ENCODE measurements around the gene THNSL1. TPM values are rescaled to one million over a fixed set of nuclear protein-coding genes. Genes with fewer than 3 reads are reported as not detected.
A peak's percentile ranks its signal among the peaks of the same experiment; 100 is the strongest.

THNSL1 gene
- total RNA-seq, 1 donor: 2.9 TPM

DNA sequence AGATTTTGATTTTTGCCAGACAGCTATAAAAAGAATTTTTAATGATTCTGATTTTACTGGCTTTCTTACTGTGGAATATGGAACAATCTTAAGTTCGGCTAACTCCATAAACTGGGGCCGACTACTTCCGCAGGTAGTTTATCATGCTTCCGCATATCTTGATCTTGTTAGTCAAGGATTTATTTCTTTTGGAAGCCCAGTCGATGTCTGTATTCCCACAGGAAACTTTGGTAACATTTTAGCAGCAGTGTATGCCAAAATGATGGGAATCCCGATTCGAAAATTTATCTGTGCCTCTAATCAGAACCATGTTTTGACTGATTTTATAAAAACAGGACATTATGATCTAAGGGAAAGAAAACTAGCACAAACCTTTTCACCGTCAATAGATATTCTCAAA is 8.1 kb downstream of the THNSL1 start:
- DNase-seq (ENCODE audit: insufficient read length, low spot score, missing footprints): no peak
- H4K20me1 ChIP-seq (ENCODE audit: insufficient read depth, low read length): no peaks in the 10 kb centered on the region
- no peak overlapping the region for H3K27ac ChIP-seq (ENCODE audit: low read depth, low read length)
- H3K9me3 ChIP-seq (ENCODE audit: low read depth, low read length): no peaks in the 10 kb centered on the region
- H3K36me3 ChIP-seq (ENCODE audit: insufficient read depth, low read length): no peaks in the 10 kb centered on the region
- H3K4me1 ChIP-seq (ENCODE audit: insufficient read depth, low read length): peaks cover 15% of the 10 kb centered on the region
- H3K4me2 ChIP-seq (ENCODE audit: insufficient read depth, low read length): peak overlapping the region; percentile 25
- no peaks in the 10 kb centered on the region for H3K27me3 ChIP-seq (ENCODE audit: insufficient read depth, low read length)
- H2AFZ ChIP-seq (ENCODE audit: low read length): no peak overlapping the region
- TF ChIP-seq CTCF (IDR thresholded peaks at IDR 0.05; ENCODE audit: extremely low read depth, low read depth, low read length): no peak
- no peak overlapping the region for H3K4me3 ChIP-seq (ENCODE audit: insufficient read depth, low read length)
- H3K79me2 ChIP-seq (ENCODE audit: insufficient read depth, low read length): no peaks in the 10 kb centered on the region

GRCh38 chr10:25026463-25026862 is 10.1 kb downstream of the THNSL1 start:
- DNase-seq (ENCODE audit: insufficient read length, low spot score, missing footprints): no peak
- no peaks in the 10 kb centered on the region for H3K27me3 ChIP-seq (ENCODE audit: insufficient read depth, low read length)

GRCh38 chr10:25028711-25029110 is 12.3 kb downstream of the THNSL1 start:
- Histone ChIP-seq H3K36me3 (ENCODE audit: insufficient read depth, low read length) (no peaks in the 10 kb centered on the region), H3K27ac (ENCODE audit: low read depth, low read length) (no peak overlapping the region), H3K4me1 (ENCODE audit: insufficient read depth, low read length) (peaks cover 15% of the 10 kb centered on the region), H3K4me3 (ENCODE audit: insufficient read depth, low read length) (no peak overlapping the region), H3K79me2 (ENCODE audit: insufficient read depth, low read length) (no peaks in the 10 kb centered on the region), H2AFZ (ENCODE audit: low read length) (no peak overlapping the region), H3K27me3 (ENCODE audit: insufficient read depth, low read length) (no peaks in the 10 kb centered on the region), H3K9me3 (ENCODE audit: low read depth, low read length) (no peaks in the 10 kb centered on the region), H3K4me2 (ENCODE audit: insufficient read depth, low read length) (no peak overlapping the region), H4K20me1 (ENCODE audit: insufficient read depth, low read length) (no peaks in the 10 kb centered on the region)
- DNase-seq (ENCODE audit: insufficient read length, low spot score, missing footprints): peak; percentile 48
- no peak for TF ChIP-seq CTCF (IDR thresholded peaks at IDR 0.05; ENCODE audit: extremely low read depth, low read depth, low read length)

More at GRCh38 chr10:25026463-25026862, 10.1 kb downstream of the THNSL1 start:
- no peak for TF ChIP-seq CTCF (IDR thresholded peaks at IDR 0.05; ENCODE audit: extremely low read depth, low read depth, low read length)
- no peak overlapping the region for H3K4me2 ChIP-seq (ENCODE audit: insufficient read depth, low read length)
- H3K79me2 ChIP-seq (ENCODE audit: insufficient read depth, low read length): no peaks in the 10 kb centered on the region
- H3K36me3 ChIP-seq (ENCODE audit: insufficient read depth, low read length): no peaks in the 10 kb centered on the region
- no peaks in the 10 kb centered on the region for H3K9me3 ChIP-seq (ENCODE audit: low read depth, low read length)
- H4K20me1 ChIP-seq (ENCODE audit: insufficient read depth, low read length): no peaks in the 10 kb centered on the region
- H3K27ac ChIP-seq (ENCODE audit: low read depth, low read length): no peak overlapping the region
- no peak overlapping the region for H2AFZ ChIP-seq (ENCODE audit: low read length)
- peaks cover 15% of the 10 kb centered on the region for H3K4me1 ChIP-seq (ENCODE audit: insufficient read depth, low read length)
- H3K4me3 ChIP-seq (ENCODE audit: insufficient read depth, low read length): no peak overlapping the region

- Histone ChIP-seq H3K27ac (ENCODE audit: low read depth, low read length) (no peak overlapping the region), H3K4me1 (ENCODE audit: insufficient read depth, low read length) (peaks cover 14% of the 10 kb centered on the region), H3K36me3 (ENCODE audit: insufficient read depth, low read length) (no peaks in the 10 kb centered on the region), H3K79me2 (ENCODE audit: insufficient read depth, low read length) (no peaks in the 10 kb centered on the region), H3K27me3 (ENCODE audit: insufficient read depth, low read length) (no peaks in the 10 kb centered on the region), H3K9me3 (ENCODE audit: low read depth, low read length) (no peaks in the 10 kb centered on the region), H3K4me3 (ENCODE audit: insufficient read depth, low read length) (no peak overlapping the region), H4K20me1 (ENCODE audit: insufficient read depth, low read length) (no peaks in the 10 kb centered on the region), H3K4me2 (ENCODE audit: insufficient read depth, low read length) (no peak overlapping the region), H2AFZ (ENCODE audit: low read length) (no peak overlapping the region)
- DNase-seq (ENCODE audit: insufficient read length, low spot score, missing footprints): no peak
- no peak for TF ChIP-seq CTCF (IDR thresholded peaks at IDR 0.05; ENCODE audit: extremely low read depth, low read depth, low read length)
Measured at GRCh38 chr10:25029519-25029918, 13.1 kb downstream of the THNSL1 start.
